Esophagus muscularis mucosa (tissue), 3 donors: Measurements from ENCODE around the gene ZNF408.

Experiments used
- CTCF ChIP-seq, 3 experiments: fragments of 200-600 bp in 2 of 3; fragments of 450-650 bp in 1 of 3; sonication (generic) in 2 of 3; IDR thresholded peaks; one replicate each; pipeline ENCODE4 v1.5.1; 2017 to 2019; ENCODE audit warnings: antibody characterized with exemption in 3 of 3, mild to moderate bottlenecking in 2 of 3, moderate library complexity in 1 of 3
- EP300 ChIP-seq: sonication (generic); formaldehyde crosslinking; IDR thresholded peaks from one replicate; pipeline ENCODE4 v1.6.1; 2017; ENCODE audit warnings: antibody characterized with exemption

GRCh38 chr11:46664612-46665011, 36.2 kb upstream of the ZNF408 start:
- TF ChIP-seq EP300 (no peak), CTCF (IDR thresholded peaks at IDR 0.05) (no peak)
